Measurements from ENCODE around the gene MAP3K4. TPM values are rescaled to one million over a fixed set of nuclear protein-coding genes. Genes with fewer than 3 reads are reported as not detected.

Gene MAP3K4
- total RNA-seq, 1 experiment from 2014 or later, result 29.9 TPM

GRCh38 chr6:161017766-161018564, 26.4 kb downstream of the MAP3K4 start:
- H3K27me3 ChIP-seq (ENCODE audit: low read length), result no peaks in the 10 kb centered on the region
- H3K9me3 ChIP-seq (ENCODE audit: low read length), result no peaks in the 10 kb centered on the region
- H3K79me2 ChIP-seq (ENCODE audit: low read length), result peaks cover 3% of the 10 kb centered on the region; the same call in 1 of the 2 replicates
- no peak overlapping the region for H2AFZ ChIP-seq (ENCODE audit: low read length)
- no peaks in the 10 kb centered on the region; the same call in 1 of the 2 replicates for H3K36me3 ChIP-seq (ENCODE audit: insufficient read depth, low read length)
- H3K27ac ChIP-seq (ENCODE audit: low read length), result no peak overlapping the region
- H3K4me1 ChIP-seq (ENCODE audit: low read length), result no peaks in the 10 kb centered on the region
- H3K4me3 ChIP-seq (ENCODE audit: low read length), result no peak overlapping the region
- no peaks in the 10 kb centered on the region for H3K9me2 ChIP-seq (replicated peaks; ENCODE audit: insufficient read depth, low read length)
- H3K4me2 ChIP-seq (ENCODE audit: low read depth, low read length, poor library complexity, severe bottlenecking), result no peak overlapping the region
- peaks cover 42% of the 10 kb centered on the region for H4K20me1 ChIP-seq (ENCODE audit: insufficient read depth, low read depth, low read length)
- no peak overlapping the region for H3K9ac ChIP-seq (ENCODE audit: low read length)
- no peak for DNase-seq

- no peaks in the 10 kb centered on the region for H3K9me2 ChIP-seq (replicated peaks; ENCODE audit: insufficient read depth, low read length)
- no peaks in the 10 kb centered on the region for H3K9me3 ChIP-seq (ENCODE audit: low read length)
- no peaks in the 10 kb centered on the region for H3K27me3 ChIP-seq (ENCODE audit: low read length)
- H3K4me1 ChIP-seq (ENCODE audit: low read length), result no peaks in the 10 kb centered on the region
- no peak overlapping the region for H3K4me3 ChIP-seq (ENCODE audit: low read length)
- H2AFZ ChIP-seq (ENCODE audit: low read length), result no peak overlapping the region
- peaks cover 3% of the 10 kb centered on the region; the same call in 1 of the 2 replicates for H3K79me2 ChIP-seq (ENCODE audit: low read length)
- H3K27ac ChIP-seq (ENCODE audit: low read length), result no peak overlapping the region
- DNase-seq, result no peak
- no peak overlapping the region for H3K9ac ChIP-seq (ENCODE audit: low read length)
- peaks cover 33% of the 10 kb centered on the region for H4K20me1 ChIP-seq (ENCODE audit: insufficient read depth, low read depth, low read length)
- H3K4me2 ChIP-seq (ENCODE audit: low read depth, low read length, poor library complexity, severe bottlenecking), result no peak overlapping the region
- no peaks in the 10 kb centered on the region; the same call in 1 of the 2 replicates for H3K36me3 ChIP-seq (ENCODE audit: insufficient read depth, low read length)
Measured at GRCh38 chr6:161019324-161019839, 27.8 kb downstream of the MAP3K4 start.

GRCh38 chr6:161021543-161021942, 30.0 kb downstream of the MAP3K4 start:
- no peak for DNase-seq
- no peak overlapping the region for H2AFZ ChIP-seq (ENCODE audit: low read length)
- H3K27me3 ChIP-seq (ENCODE audit: low read length), result no peaks in the 10 kb centered on the region
- H3K79me2 ChIP-seq (ENCODE audit: low read length), result 0 out of 2 replicates have a peak, but pooled peaks cover 3% of the 10 kb centered on the region
- no peaks in the 10 kb centered on the region for H3K4me1 ChIP-seq (ENCODE audit: low read length)
- H3K4me3 ChIP-seq (ENCODE audit: low read length), result no peak overlapping the region
- no peaks in the 10 kb centered on the region for H3K9me2 ChIP-seq (replicated peaks; ENCODE audit: insufficient read depth, low read length)
- no peak overlapping the region for H3K4me2 ChIP-seq (ENCODE audit: low read depth, low read length, poor library complexity, severe bottlenecking)
- H3K36me3 ChIP-seq (ENCODE audit: insufficient read depth, low read length), result no peaks in the 10 kb centered on the region
- no peaks in the 10 kb centered on the region for H3K9me3 ChIP-seq (ENCODE audit: low read length)
- H4K20me1 ChIP-seq (ENCODE audit: insufficient read depth, low read depth, low read length), result peaks cover 29% of the 10 kb centered on the region
- no peak overlapping the region for H3K27ac ChIP-seq (ENCODE audit: low read length)
- H3K9ac ChIP-seq (ENCODE audit: low read length), result no peak overlapping the region

- Histone ChIP-seq H3K9ac (ENCODE audit: low read length) (no peak overlapping the region), H3K79me2 (ENCODE audit: low read length) (0 out of 2 replicates have a peak, but pooled peaks cover 3% of the 10 kb centered on the region), H3K4me3 (ENCODE audit: low read length) (no peak overlapping the region), H3K27ac (ENCODE audit: low read length) (no peak overlapping the region), H3K9me3 (ENCODE audit: low read length) (no peaks in the 10 kb centered on the region), H3K27me3 (ENCODE audit: low read length) (no peaks in the 10 kb centered on the region), H3K4me2 (ENCODE audit: low read depth, low read length, poor library complexity, severe bottlenecking) (no peak overlapping the region), H3K36me3 (ENCODE audit: insufficient read depth, low read length) (no peaks in the 10 kb centered on the region), H3K4me1 (ENCODE audit: low read length) (no peaks in the 10 kb centered on the region), H3K9me2 (replicated peaks; ENCODE audit: insufficient read depth, low read length) (no peaks in the 10 kb centered on the region), H4K20me1 (ENCODE audit: insufficient read depth, low read depth, low read length) (peaks cover 30% of the 10 kb centered on the region), H2AFZ (ENCODE audit: low read length) (no peak overlapping the region)
- no peak for DNase-seq
Measured at GRCh38 chr6:161021998-161022743, 30.6 kb downstream of the MAP3K4 start.

GRCh38 chr6:161023316-161023715, 31.7 kb downstream of the MAP3K4 start:
- Histone ChIP-seq H3K4me2 (ENCODE audit: low read depth, low read length, poor library complexity, severe bottlenecking) (no peak overlapping the region), H3K4me1 (ENCODE audit: low read length) (no peaks in the 10 kb centered on the region), H4K20me1 (ENCODE audit: insufficient read depth, low read depth, low read length) (peaks cover 29% of the 10 kb centered on the region; the same call in 1 of the 2 replicates), H3K9me3 (ENCODE audit: low read length) (no peaks in the 10 kb centered on the region), H3K27ac (ENCODE audit: low read length) (no peak overlapping the region), H3K27me3 (ENCODE audit: low read length) (no peaks in the 10 kb centered on the region), H3K79me2 (ENCODE audit: low read length) (no peaks in the 10 kb centered on the region), H3K4me3 (ENCODE audit: low read length) (no peak overlapping the region), H2AFZ (ENCODE audit: low read length) (no peak overlapping the region), H3K36me3 (ENCODE audit: insufficient read depth, low read length) (no peaks in the 10 kb centered on the region), H3K9me2 (replicated peaks; ENCODE audit: insufficient read depth, low read length) (no peaks in the 10 kb centered on the region), H3K9ac (ENCODE audit: low read length) (no peak overlapping the region)
- no peak for DNase-seq

DNA sequence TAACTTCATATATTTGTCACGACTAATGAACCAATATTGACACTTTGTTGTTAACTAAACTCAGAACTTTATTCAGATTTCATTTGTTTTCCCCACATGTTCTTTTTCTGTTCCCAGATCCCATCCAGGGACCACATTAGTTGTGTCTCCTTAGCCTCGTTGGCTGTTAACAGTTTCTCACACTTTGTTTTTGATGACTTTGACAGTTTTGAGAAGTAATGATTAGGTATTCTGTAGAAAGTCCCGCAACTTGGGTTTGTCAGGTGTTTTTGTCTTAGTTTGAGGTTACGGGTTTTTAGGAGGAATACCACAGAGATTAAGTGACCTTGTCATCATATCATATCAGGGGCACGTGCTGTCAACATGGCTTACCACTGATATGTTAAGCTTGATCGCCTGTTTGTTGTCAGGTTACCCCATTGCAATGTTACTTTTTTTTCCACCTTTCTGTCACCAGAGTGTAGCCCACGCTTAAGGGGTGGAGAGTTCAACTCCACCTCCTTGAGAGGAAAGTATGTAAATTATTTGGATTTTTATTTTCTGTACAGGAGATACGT, 32.9 kb downstream of the MAP3K4 start:
- Histone ChIP-seq H3K36me3 (ENCODE audit: insufficient read depth, low read length) (no peaks in the 10 kb centered on the region), H3K9me2 (replicated peaks; ENCODE audit: insufficient read depth, low read length) (no peaks in the 10 kb centered on the region), H3K4me1 (ENCODE audit: low read length) (peaks cover 9% of the 10 kb centered on the region), H4K20me1 (ENCODE audit: insufficient read depth, low read depth, low read length) (peaks cover 27% of the 10 kb centered on the region; the same call in 1 of the 2 replicates), H3K79me2 (ENCODE audit: low read length) (peaks cover 1% of the 10 kb centered on the region; the same call in 1 of the 2 replicates), H3K9ac (ENCODE audit: low read length) (no peak overlapping the region), H3K27me3 (ENCODE audit: low read length) (no peaks in the 10 kb centered on the region), H3K4me2 (ENCODE audit: low read depth, low read length, poor library complexity, severe bottlenecking) (no peak overlapping the region), H3K9me3 (ENCODE audit: low read length) (no peaks in the 10 kb centered on the region), H2AFZ (ENCODE audit: low read length) (no peak overlapping the region), H3K27ac (ENCODE audit: low read length) (no peak overlapping the region), H3K4me3 (ENCODE audit: low read length) (no peak overlapping the region)
- DNase-seq, result no peak

- Histone ChIP-seq H3K4me3 (ENCODE audit: low read length) (no peak overlapping the region), H3K4me2 (ENCODE audit: low read depth, low read length, poor library complexity, severe bottlenecking) (no peak overlapping the region), H3K36me3 (ENCODE audit: insufficient read depth, low read length) (no peaks in the 10 kb centered on the region), H4K20me1 (ENCODE audit: insufficient read depth, low read depth, low read length) (peaks cover 49% of the 10 kb centered on the region), H3K27ac (ENCODE audit: low read length) (no peak overlapping the region), H3K4me1 (ENCODE audit: low read length) (peaks cover 16% of the 10 kb centered on the region), H2AFZ (ENCODE audit: low read length) (no peak overlapping the region), H3K9me2 (replicated peaks; ENCODE audit: insufficient read depth, low read length) (no peaks in the 10 kb centered on the region), H3K9me3 (ENCODE audit: low read length) (no peaks in the 10 kb centered on the region), H3K27me3 (ENCODE audit: low read length) (no peaks in the 10 kb centered on the region), H3K9ac (ENCODE audit: low read length) (no peak overlapping the region), H3K79me2 (ENCODE audit: low read length) (peaks cover 7% of the 10 kb centered on the region; the same call in 1 of the 2 replicates)
- no peak for DNase-seq
Measured at GRCh38 chr6:161027385-161027784, 35.8 kb downstream of the MAP3K4 start.
